Measurements from ENCODE around the gene ENG.
A peak's percentile ranks its signal among the peaks of the same experiment; 100 is the strongest.

ENG gene

DNA sequence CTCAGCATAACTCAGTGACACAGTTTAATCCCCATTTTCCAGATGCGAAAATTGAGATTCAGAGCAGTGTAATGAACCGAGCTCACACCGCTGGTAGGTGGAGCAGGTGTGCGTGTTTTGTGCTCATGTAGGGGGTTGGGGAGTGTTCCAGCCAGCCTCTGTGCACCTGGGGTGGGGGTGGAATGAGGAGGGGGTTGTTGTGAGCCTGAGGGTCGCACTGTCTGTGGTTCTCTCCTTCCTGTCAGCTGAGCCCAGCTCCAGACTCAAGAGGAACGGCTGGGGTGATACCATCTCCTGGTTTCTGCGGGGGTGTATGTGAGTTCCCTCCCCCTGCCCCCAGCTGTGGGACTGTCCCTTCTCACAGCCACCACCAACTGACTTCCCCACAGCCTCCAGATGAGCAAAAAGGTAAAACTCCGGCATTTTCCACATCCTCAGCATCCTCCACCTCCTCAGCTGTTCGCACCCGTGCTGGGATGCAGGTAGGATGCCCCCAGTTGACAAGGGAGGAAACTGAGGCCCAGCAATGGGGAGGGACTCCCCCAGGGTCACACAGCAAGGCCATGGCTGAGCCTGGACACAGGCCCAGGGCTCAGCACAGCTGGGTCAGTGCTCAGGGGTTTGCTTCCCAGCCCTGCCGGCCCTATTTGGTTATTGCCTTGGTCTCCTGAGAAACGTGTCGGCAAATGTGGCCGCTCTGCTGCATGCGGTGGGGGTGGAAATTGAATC is 78.1 kb downstream of the ENG start:
- peak; percentile 43 for DNase-seq (ENCODE audit: low spot score)

- no peak for DNase-seq (ENCODE audit: low spot score)
Measured at GRCh38 chr9:127773981-127774380, 80.5 kb downstream of the ENG start.

GRCh38 chr9:127773272-127773671 is 81.2 kb downstream of the ENG start:
- no peak for DNase-seq (ENCODE audit: low spot score)

- DNase-seq (ENCODE audit: low spot score), result no peak
Measured at GRCh38 chr9:127772603-127773002, 81.9 kb downstream of the ENG start.

DNA sequence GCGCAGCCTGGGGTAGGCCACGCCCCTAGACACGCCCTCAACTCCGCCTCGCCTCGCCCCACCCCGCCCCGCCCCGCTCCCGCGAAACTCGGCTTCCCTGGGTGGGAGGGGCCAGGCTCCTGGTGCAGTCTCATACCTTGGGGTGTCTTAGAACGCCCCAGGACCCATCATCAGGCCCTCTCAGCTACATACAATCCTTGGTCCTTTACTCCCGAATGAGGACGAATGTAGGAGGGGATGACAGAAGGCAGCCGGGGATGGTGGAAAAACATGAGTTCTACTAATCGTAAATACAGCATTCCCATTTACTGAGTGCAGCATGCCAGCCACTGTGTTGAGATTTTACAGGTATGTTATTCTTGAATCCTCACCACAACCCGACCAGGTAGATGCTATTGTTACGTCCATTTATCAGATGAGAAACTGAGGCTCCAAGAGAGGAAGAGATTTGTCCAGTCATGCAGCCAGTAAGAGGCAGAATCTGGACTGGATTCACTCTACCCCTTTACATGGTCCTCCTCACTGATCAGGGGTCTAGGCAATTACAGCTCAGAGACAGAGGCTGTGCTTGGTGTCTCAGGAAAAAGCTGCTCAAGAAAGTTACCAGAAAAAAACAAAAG is 82.8 kb downstream of the ENG start:
- no peak for DNase-seq (ENCODE audit: low spot score)

- DNase-seq (ENCODE audit: low spot score), result peak; percentile 86
Measured at GRCh38 chr9:127770905-127771569, 83.4 kb downstream of the ENG start.

- DNase-seq (ENCODE audit: low spot score), result no peak
Measured at GRCh38 chr9:127770583-127770904, 83.9 kb downstream of the ENG start.

DNA sequence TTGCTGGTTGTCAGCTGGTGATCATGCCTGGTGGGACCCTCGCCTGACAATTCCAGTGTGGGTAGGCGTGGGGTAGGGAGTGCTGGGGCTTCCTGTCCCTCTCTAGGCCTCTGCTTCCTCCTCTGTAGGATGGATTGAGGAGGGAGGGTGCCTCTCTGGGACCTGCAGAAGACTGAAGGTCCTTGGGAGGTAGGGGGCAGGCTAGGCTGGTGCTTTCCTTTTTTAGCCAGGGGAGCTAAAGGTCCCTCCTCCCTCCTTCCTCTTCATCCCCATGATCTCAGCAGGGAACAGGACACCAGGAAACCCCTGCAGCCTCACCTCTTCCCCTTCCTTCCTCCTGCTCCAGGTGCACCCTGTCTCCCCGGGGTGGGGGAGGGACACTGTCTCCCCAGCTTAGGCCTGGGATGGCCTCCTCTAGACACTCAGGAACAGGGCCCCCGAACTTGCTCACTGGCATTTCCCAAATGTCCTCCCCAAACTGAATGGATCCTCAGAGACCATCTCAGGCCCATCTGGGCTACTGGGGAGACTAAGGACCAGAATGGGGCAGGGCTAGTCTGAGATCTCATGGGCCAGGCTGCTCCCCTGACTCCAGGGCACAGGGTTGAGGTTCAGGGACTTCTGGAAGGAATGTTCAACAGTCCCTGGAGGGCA is 84.4 kb downstream of the ENG start:
- DNase-seq (ENCODE audit: low spot score), result no peak

DNA sequence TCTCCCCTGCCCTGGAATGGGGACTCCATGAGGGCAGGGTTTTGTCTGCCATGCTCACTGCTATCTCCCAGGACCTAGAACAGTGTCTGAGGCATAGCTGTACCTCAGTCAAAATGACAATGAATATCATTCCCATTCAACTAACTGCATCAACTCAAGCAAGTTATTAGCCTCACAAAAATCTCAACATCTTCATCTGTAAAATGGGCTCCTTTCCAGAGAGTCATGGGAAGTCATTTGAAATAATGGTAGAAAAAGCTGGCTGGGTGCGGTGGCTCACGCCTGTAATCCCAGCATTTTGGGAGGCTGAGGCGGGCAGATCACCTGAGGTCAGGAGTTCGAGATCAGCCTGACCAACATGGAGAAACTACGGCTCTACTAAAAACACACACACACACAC is 85.4 kb downstream of the ENG start:
- DNase-seq (ENCODE audit: low spot score), result no peak

DNA sequence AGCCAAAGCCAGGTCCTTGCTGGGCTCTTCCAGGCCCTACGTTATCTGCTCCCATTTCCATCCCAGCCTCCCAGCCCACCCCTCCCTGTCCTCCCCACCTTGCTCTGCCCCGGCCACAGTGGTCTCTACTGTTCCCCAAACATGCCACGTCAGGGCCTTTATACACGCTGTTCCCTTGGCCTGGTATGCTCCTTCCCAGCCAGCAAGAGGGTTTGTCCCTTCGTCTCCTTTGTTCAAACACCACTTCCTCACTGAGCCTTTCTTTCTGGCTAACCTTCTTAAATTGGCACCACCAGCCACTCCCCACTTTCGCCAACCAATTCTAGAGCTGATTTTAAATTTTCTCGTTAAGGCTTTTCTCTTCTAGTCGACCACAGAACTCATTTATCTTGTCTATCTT is 85.8 kb downstream of the ENG start:
- DNase-seq (ENCODE audit: low spot score), result no peak

- DNase-seq (ENCODE audit: low spot score), result no peak
Measured at GRCh38 chr9:127767909-127768331, 86.5 kb downstream of the ENG start.

- no peak for DNase-seq (ENCODE audit: low spot score)
Measured at GRCh38 chr9:127767410-127767809, 87.0 kb downstream of the ENG start.

DNA sequence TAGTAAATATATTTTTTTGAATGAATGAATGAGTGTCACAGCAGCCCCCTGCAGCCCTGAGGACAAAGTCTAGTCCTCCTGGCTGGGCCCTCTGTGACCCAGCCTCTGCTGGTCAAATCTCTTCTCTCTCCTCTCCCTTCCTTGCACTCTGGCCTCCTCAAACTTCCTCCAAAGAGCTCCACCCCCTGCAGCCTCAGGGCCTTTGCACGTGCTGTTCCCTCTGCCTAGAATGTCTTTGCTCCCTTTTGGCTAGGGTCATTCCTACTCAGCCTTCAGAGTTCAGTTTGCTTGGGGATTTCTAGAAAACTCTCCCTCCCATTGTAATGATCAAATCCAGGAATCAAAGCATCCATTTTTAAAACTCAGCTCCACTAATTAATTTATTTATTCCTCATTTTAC is 89.0 kb downstream of the ENG start:
- no peak for DNase-seq (ENCODE audit: low spot score)
